Measurements from ENCODE around the gene DDOST.

DDOST gene

DNA sequence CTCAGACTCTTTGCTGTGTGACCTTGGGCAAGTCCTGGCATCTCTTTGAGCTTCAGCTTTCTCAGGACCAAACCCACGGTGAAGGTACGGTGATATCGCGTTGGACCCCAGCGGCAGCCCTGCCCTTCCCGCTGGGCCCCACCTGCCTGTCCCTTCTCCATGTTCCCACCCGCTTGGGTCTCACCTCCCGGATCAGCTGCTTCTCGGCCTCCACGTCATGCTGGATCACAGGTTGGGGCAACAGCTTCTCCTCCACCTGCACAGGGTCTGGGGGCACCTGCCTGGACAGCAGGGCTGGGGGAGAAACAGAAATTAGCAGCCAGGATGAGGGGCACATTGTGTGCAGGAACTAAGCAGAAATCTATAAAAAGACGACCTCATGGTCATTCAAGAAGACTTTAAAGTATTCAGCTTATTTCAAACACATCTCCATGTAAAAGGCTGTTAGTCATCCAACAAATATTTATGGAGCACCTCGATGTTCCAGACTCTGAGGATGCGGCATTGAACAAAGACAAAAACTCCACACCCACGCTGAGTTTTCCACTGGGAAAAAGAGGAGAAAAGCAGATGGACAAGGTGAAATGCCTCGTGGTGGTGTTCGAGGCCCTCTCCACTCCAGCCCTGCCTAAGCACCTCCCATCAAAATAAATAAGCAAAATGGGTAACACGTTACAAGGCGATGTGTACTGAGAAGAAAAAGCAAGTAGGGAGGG, 37.2 kb upstream of the DDOST start:
- TF ChIP-seq, protein P1, sequence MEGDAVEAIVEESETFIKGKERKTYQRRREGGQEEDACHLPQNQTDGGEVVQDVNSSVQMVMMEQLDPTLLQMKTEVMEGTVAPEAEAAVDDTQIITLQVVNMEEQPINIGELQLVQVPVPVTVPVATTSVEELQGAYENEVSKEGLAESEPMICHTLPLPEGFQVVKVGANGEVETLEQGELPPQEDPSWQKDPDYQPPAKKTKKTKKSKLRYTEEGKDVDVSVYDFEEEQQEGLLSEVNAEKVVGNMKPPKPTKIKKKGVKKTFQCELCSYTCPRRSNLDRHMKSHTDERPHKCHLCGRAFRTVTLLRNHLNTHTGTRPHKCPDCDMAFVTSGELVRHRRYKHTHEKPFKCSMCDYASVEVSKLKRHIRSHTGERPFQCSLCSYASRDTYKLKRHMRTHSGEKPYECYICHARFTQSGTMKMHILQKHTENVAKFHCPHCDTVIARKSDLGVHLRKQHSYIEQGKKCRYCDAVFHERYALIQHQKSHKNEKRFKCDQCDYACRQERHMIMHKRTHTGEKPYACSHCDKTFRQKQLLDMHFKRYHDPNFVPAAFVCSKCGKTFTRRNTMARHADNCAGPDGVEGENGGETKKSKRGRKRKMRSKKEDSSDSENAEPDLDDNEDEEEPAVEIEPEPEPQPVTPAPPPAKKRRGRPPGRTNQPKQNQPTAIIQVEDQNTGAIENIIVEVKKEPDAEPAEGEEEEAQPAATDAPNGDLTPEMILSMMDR (conservative IDR thresholded peaks at IDR 0.05): no peak

DNA sequence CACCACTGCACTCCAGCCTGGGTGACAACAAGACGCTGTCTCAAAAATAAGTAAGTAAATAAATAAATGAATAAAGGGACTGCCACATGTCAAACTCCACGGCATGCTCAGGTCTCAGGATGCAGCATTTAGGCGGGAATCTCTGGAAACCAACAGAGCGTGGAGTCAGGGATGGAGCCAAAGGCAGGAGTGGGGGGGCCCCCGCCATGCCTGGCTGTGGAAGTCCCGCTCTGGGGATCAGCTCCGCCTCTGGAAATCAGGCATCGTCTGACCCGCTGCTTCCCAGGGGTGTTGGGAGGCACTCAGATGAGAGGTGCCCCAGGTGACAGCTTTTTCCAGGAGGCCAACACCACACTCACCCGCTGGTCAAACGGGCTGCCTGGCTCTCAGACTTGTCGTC, 36.4 kb upstream of the DDOST start:
- peak overlapping the region; percentile 81 for H3K27ac ChIP-seq
- TF ChIP-seq, protein P1 (conservative IDR thresholded peaks at IDR 0.05): no peak

More for the DNA sequence above, 37.2 kb upstream of the DDOST start:
- H3K27ac ChIP-seq: no peak overlapping the region

DNA sequence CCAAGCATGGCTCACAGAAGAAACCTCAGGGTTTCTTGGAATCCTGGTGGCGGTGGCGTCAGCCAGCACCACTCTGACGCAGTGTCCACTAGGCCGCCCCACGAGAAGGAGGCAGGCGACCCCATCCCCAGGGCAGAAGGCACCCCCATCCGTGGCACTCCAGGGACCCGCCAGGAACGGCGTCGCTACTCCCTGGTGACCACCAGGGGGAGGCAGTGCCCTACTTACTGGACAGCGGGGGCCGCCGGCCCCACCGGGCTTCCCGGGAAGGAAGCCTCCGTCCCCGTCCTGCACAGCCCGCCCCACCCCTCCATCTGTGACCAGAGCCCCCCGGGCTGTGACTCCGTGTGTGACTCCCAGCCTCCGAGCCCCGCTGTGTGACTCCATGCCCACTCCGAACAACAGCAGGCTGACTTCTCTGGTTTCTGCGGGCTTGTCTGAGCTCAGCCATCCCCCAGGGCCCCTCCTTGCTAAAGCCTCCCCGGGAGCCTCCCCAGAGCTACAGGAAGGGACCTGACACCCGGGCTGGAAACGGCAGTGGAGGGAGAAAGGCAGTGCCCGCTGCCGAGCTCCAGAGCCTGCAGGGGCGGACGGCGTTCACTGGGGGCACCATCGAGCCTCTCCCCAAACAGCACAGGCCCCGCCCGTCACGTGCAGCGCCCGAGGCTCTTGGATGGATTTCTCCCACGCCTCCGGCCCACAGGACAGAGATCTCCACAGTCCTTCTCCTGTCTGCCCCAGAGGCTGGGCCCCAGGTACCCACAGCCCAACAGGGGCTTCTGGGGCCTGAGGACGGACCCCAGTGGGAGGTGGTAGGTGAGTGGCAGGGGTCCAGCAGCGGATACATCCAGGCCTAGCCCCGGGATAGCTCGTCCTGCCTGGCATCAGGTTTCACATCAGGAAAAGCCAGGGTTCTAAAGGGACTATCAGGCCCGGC, 35.5 kb upstream of the DDOST start:
- H3K27ac ChIP-seq: peak overlapping the region; percentile 81
- TF ChIP-seq, protein P1 (conservative IDR thresholded peaks at IDR 0.05): peak; percentile 91

DNA sequence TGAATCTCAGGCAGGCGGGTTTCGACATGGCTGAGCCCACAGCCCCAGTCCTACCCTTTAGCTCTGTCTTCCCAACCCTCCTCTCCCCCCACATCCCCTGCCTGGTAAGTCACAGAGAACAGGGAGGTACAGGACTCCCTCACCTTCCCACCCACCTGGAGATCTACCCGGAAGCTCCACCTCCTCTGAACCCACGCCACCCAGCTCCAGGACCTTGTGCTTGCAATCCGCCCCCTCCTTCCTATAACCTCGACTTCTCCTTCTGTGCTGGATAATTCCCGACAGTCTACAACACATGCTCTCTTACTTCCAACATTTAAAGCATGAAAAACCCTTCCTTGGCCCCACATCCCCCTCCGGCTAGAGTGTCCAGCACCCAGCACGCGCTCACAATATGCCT, 34.3 kb upstream of the DDOST start:
- TF ChIP-seq, protein P1 (conservative IDR thresholded peaks at IDR 0.05): no peak
- H3K27ac ChIP-seq: no peak overlapping the region

DNA sequence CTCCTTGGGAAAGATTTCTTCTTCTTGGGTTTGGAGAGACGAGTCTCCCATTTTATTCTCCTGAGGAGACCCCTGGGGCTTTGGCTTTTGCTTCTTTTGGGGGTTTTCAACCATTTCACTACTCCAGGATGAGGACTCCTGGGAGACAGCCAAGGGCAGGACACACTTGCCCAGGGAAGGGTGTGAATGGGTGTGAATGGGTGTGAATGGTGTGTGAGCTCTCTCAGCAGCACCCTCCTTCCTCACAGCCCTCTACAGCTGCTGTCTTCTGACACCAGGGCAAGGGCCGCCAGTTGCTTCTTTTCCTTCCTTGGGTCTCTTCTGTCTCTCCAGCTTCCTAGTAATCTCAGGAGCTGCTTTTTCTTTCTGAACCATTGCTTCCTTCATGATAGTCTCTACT, 32.5 kb upstream of the DDOST start:
- TF ChIP-seq, protein P1 (conservative IDR thresholded peaks at IDR 0.05): no peak
- no peak overlapping the region for H3K27ac ChIP-seq

DNA sequence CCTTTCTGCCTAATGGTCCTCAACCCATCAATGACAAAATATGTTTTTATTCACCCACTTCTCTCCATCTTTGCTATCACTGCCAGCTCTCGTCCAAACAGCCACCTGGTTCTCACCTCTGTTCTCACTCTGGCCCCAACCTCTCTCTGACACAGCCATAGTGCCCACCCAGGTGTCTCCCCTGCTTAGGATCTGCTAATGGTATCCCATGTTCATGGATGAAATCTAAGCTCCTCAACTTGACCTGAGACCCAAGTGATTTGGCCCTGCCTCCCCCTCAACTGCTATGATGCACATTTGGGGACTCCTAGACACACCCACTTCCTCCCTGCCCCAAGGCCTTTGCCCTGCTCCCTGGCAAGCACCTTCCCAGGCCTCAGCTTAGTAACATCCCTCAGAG, 30.7 kb upstream of the DDOST start:
- TF ChIP-seq, protein P1 (conservative IDR thresholded peaks at IDR 0.05): no peak
- no peak overlapping the region for H3K27ac ChIP-seq

DNA sequence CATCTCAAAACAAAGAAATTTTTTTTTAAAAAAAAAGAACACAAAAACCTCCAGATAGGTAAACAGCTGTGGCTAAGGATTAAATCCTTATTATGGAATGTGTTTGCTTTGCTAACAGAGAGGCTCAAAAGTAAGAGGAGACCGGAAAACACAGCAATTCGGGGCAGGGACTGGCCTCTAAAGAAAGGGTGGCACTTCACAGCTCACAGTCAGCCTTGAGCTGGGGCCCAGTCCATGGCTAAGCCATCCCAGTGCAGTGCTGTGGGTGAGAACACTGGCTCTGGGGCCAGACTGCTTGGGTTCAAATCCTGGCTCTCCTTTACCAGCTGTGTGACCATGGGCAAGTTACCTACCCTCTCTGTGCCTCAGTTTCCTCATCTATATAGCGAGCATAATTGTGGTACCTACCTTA, 28.5 kb upstream of the DDOST start:
- no peak overlapping the region for H3K27ac ChIP-seq
- TF ChIP-seq, protein P1 (conservative IDR thresholded peaks at IDR 0.05): no peak

Data from VCaP (cell line).